ENCODE measurements around the gene FXYD5.
A peak's percentile ranks its signal among the peaks of the same experiment; 100 is the strongest.

The FXYD5 gene

GRCh38 chr19:35154525-35155406 lies at the start of gene FXYD5:
TSS of gene FXYD5 (plus strand) at chr19:35154735. CDS start at chr19:35155551, 816 bp downstream.
- DNase-seq = peak; percentile 92

GRCh38 chr19:35105047-35105410 lies 49.5 kb upstream of the FXYD5 start:
- DNase-seq = no peak

- DNase-seq = no peak
These were observed 48.9 kb upstream of the FXYD5 start for GRCh38 chr19:35105411-35106290.

- DNase-seq = no peak
These were observed 48.3 kb upstream of the FXYD5 start for GRCh38 chr19:35106291-35106583.

GRCh38 chr19:35106898-35107541 lies 47.5 kb upstream of the FXYD5 start:
- no peak for DNase-seq

- no peak for DNase-seq
These were observed 47.0 kb upstream of the FXYD5 start for GRCh38 chr19:35107545-35107944.

- DNase-seq = no peak
These were observed 45.8 kb upstream of the FXYD5 start for GRCh38 chr19:35108730-35109129.

GRCh38 chr19:35109395-35110112 lies 45.0 kb upstream of the FXYD5 start:
- DNase-seq = peak; percentile 52

- DNase-seq = no peak
These were observed 43.6 kb upstream of the FXYD5 start for GRCh38 chr19:35110974-35111373.

GRCh38 chr19:35112995-35113688 lies 41.4 kb upstream of the FXYD5 start:
- DNase-seq = no peak

- DNase-seq = peak; percentile 82
These were observed 40.0 kb upstream of the FXYD5 start for GRCh38 chr19:35114353-35115176.

GRCh38 chr19:35115177-35115951 lies 39.2 kb upstream of the FXYD5 start, which contains the start of gene FXYD3:
TSS of gene FXYD3 (plus strand) at chr19:35115823. CDS start at chr19:35119377, 3,554 bp downstream.
- DNase-seq = no peak

- no peak for DNase-seq
These were observed 38.3 kb upstream of the FXYD5 start for GRCh38 chr19:35116072-35116801.

GRCh38 chr19:35117116-35117515 lies 37.4 kb upstream of the FXYD5 start:
- DNase-seq = no peak

- no peak for DNase-seq
These were observed 36.7 kb upstream of the FXYD5 start for GRCh38 chr19:35117799-35118198.

GRCh38 chr19:35118268-35119020 lies 36.1 kb upstream of the FXYD5 start:
- peak; percentile 61 for DNase-seq

GRCh38 chr19:35119091-35119490 lies 35.4 kb upstream of the FXYD5 start:
- DNase-seq = peak; percentile 90

GRCh38 chr19:35119578-35120155 lies 34.9 kb upstream of the FXYD5 start:
- DNase-seq = no peak
